Thyroid gland (tissue), 4 donors: ENCODE measurements around the gene PPM1H.

Experiments used
- CTCF ChIP-seq, 6 experiments: fragments of 200-600 bp in 3 of 6; fragments of 450-650 bp in 3 of 6; sonication (generic) in 3 of 6; IDR thresholded peaks; one replicate each; pipeline ENCODE4 v1.5.1; 2016 to 2019; ENCODE audit warnings: antibody characterized with exemption in 6 of 6, mild to moderate bottlenecking in 2 of 6, inconsistent platforms in 1 of 6, moderate library complexity in 1 of 6
- POLR2A ChIP-seq, 2 donors: fragments of 450-650 bp; IDR thresholded peaks; one replicate each; pipeline ENCODE4 v1.6.1; 2017; ENCODE audit warnings: antibody characterized with exemption in 2 of 2, mild to moderate bottlenecking in 2 of 2, moderate library complexity in 1 of 2

GRCh38 chr12:62730649-62731048, 204.3 kb downstream of the PPM1H start:
- no peak for TF ChIP-seq CTCF (IDR thresholded peaks at IDR 0.05)
- no peak for TF ChIP-seq POLR2A (IDR thresholded peaks at IDR 0.05)
